ENCODE data around the gene NCKAP5.

DNA sequence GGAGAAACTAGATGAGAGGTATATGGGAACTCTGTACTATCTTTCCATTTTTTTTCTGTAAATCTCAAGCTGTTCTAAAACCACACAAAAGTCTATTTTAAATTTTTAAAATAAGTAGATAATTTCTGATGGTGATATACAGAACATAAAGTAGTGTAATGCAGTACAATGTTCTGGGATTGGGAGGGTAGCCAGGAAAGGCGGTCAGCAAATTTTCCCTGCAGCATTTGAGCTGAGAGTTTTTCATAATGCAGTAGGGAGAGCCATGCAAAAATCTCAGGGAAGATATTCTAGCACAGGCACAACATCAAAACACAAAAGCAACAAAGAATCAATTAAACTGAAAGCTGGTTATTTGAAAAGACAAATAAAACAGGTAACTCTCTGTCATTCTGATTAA is 141.5 kb downstream of the NCKAP5 start:
- TF ChIP-seq, protein P1, sequence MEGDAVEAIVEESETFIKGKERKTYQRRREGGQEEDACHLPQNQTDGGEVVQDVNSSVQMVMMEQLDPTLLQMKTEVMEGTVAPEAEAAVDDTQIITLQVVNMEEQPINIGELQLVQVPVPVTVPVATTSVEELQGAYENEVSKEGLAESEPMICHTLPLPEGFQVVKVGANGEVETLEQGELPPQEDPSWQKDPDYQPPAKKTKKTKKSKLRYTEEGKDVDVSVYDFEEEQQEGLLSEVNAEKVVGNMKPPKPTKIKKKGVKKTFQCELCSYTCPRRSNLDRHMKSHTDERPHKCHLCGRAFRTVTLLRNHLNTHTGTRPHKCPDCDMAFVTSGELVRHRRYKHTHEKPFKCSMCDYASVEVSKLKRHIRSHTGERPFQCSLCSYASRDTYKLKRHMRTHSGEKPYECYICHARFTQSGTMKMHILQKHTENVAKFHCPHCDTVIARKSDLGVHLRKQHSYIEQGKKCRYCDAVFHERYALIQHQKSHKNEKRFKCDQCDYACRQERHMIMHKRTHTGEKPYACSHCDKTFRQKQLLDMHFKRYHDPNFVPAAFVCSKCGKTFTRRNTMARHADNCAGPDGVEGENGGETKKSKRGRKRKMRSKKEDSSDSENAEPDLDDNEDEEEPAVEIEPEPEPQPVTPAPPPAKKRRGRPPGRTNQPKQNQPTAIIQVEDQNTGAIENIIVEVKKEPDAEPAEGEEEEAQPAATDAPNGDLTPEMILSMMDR (conservative IDR thresholded peaks at IDR 0.05), result no peak
- TF ChIP-seq EZH2 (IDR thresholded peaks at IDR 0.05; ENCODE audit: low read depth), result no peak
